Esophagus squamous epithelium (tissue), 5 donors: ENCODE measurements around the gene LIG1. TPM values are rescaled to one million over a fixed set of nuclear protein-coding genes. Genes with fewer than 3 reads are reported as not detected.

Experiments
- DNase-seq: peaks from one replicate; lab custom pipeline; 2025; lab: John Stamatoyannopoulos, UW
- H3K27ac ChIP-seq, 4 donors: fragments of 200-600 bp; sonication (generic); one replicate each; pipeline ENCODE4 v1.5.1; 2016 to 2019; ENCODE audit warnings: mild to moderate bottlenecking in 1 of 4
- H3K27me3 ChIP-seq, 4 donors: fragments of 200-600 bp; sonication (generic); 1 replicate in 3 of 4; 2 replicates in 1 of 4; pipeline versions ENCODE4 v1.5.1 to v1.6.0; 2017 to 2021; ENCODE audit warnings: antibody characterized with exemption in 1 of 4
- H3K36me3 ChIP-seq, 3 donors: fragments of 200-600 bp; sonication (generic); one replicate each; pipeline ENCODE4 v1.5.1; 2016 to 2019
- H3K4me1 ChIP-seq, 3 donors: fragments of 200-600 bp; sonication (generic); one replicate each; pipeline ENCODE4 v1.5.1; 2017 to 2019
- H3K4me3 ChIP-seq, 4 donors: fragments of 200-600 bp; sonication (generic); 1 replicate in 3 of 4; 2 replicates in 1 of 4; pipeline ENCODE4 v1.5.1; 2016 to 2019; ENCODE audit warnings: mild to moderate bottlenecking in 2 of 4, moderate library complexity in 1 of 4
- H3K9me3 ChIP-seq, 3 donors: fragments of 200-600 bp; sonication (generic); one replicate each; pipeline ENCODE4 v1.5.1; 2016 to 2019
- POLR2A ChIP-seq, 4 donors: fragments of 450-650 bp; IDR thresholded peaks; one replicate each; pipeline ENCODE4 v1.6.1; 2017; ENCODE audit warnings: antibody characterized with exemption in 4 of 4, mild to moderate bottlenecking in 4 of 4, moderate library complexity in 3 of 4
- WGBS, 2 donors: methylation state at CpG; one replicate each; pipeline ENCODE4 v1.1.5; 2018; 5-methylcytosine and 5-hydroxymethylcytosine counted together
- intact Hi-C: fragments of 100-400 bp; cut with DNase I; formaldehyde crosslinking; loops from one replicate; pipeline ENCODE4 v1.15.0; 2022
- total RNA-seq, 4 donors: library from RNA; depleted of rRNA; stranded (reverse); fragments of >200 nt; gene quantifications; one replicate each; pipeline ENCODE4 v1.1.0, GENCODE V29; 2016
- TF ChIP-seq, protein P1 (sequence below), 6 experiments: fragments of 450-650 bp in 4 of 6; fragments of 200-600 bp in 2 of 6; sonication (generic) in 2 of 6; IDR thresholded peaks; one replicate each; pipeline ENCODE4 v1.5.1; 2016 to 2019; ENCODE audit warnings: antibody characterized with exemption in 6 of 6, mild to moderate bottlenecking in 4 of 6, moderate library complexity in 4 of 6
- donor health status: DM: yes; HTN: yes; CAD: no.

Gene LIG1
- total RNA-seq, 4 donors from 2014 or later = 25.7 to 44.3 (median 31.1) TPM

DNA sequence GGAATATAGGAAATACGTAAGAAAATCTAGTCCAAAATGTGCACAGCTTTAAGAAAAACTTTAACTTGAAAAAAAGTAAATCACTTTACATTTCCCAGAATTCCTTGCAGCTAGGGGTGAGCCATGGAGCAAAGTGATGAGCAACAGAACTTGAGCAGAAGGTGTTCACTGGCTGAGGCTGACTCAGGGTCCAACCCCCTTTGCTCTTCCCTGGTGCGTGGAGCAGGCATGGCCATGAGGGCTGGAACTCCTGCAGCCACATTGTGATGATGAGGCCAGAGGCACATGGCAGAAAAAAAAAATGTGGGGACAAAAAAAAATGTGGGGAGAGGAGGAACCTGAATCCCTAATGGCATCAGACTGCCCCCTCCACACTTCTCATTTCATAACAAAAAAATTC, 49.6 kb downstream of the LIG1 start:
- DNase-seq = no peak
- no peak overlapping the region for H3K4me3 ChIP-seq
- H3K27ac ChIP-seq = no peak overlapping the region
- peaks cover 0 to 48% (median 0%) of the 10 kb centered on the region in 3 donors for H3K36me3 ChIP-seq
- H3K27me3 ChIP-seq = no peaks in the 10 kb centered on the region
- TF ChIP-seq, protein P1, sequence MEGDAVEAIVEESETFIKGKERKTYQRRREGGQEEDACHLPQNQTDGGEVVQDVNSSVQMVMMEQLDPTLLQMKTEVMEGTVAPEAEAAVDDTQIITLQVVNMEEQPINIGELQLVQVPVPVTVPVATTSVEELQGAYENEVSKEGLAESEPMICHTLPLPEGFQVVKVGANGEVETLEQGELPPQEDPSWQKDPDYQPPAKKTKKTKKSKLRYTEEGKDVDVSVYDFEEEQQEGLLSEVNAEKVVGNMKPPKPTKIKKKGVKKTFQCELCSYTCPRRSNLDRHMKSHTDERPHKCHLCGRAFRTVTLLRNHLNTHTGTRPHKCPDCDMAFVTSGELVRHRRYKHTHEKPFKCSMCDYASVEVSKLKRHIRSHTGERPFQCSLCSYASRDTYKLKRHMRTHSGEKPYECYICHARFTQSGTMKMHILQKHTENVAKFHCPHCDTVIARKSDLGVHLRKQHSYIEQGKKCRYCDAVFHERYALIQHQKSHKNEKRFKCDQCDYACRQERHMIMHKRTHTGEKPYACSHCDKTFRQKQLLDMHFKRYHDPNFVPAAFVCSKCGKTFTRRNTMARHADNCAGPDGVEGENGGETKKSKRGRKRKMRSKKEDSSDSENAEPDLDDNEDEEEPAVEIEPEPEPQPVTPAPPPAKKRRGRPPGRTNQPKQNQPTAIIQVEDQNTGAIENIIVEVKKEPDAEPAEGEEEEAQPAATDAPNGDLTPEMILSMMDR (IDR thresholded peaks at IDR 0.05) = no peak
- no peak for TF ChIP-seq POLR2A (IDR thresholded peaks at IDR 0.05)
- H3K9me3 ChIP-seq = no peaks in the 10 kb centered on the region
- H3K4me1 ChIP-seq = peaks cover 6 to 37% (median 29%) of the 10 kb centered on the region in 3 donors
- intact Hi-C loops = no loop called here
- WGBS, 2 donors = 93 to 96% methylated on average over 2 of the region's 2 CpGs

DNA sequence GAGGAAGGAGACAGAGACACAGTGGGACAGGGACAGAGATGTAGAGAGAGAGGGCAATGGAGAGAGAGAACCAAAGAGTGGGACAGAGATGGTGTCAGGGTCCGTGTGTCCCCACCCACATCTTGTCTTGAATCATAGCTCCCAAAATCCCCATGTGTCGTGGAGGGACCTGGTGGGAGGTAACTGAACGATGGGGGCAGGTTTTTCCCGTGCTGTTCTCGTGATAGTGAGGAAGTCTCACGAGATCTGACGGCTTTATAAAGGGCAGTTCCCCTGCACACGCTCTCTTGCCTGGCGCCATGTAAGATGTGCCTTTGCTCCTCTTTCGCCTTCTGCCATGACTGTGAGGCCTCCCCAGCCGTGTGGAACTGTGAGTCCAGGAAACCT, 52.0 kb downstream of the LIG1 start:
- no peaks in the 10 kb centered on the region for H3K9me3 ChIP-seq
- no peaks in the 10 kb centered on the region for H3K27me3 ChIP-seq
- peaks cover 0 to 50% (median 0%) of the 10 kb centered on the region in 3 donors for H3K36me3 ChIP-seq
- no peak for TF ChIP-seq POLR2A (IDR thresholded peaks at IDR 0.05)
- TF ChIP-seq, protein P1 (IDR thresholded peaks at IDR 0.05) = no peak
- WGBS, 2 donors = 81 to 88% methylated on average over 11 of the region's 11 CpGs
- intact Hi-C loops = no loop called here
- H3K4me3 ChIP-seq = no peak overlapping the region
- DNase-seq = no peak
- peaks cover 0 to 21% (median 16%) of the 10 kb centered on the region in 3 donors for H3K4me1 ChIP-seq
- H3K27ac ChIP-seq = no peak overlapping the region

DNA sequence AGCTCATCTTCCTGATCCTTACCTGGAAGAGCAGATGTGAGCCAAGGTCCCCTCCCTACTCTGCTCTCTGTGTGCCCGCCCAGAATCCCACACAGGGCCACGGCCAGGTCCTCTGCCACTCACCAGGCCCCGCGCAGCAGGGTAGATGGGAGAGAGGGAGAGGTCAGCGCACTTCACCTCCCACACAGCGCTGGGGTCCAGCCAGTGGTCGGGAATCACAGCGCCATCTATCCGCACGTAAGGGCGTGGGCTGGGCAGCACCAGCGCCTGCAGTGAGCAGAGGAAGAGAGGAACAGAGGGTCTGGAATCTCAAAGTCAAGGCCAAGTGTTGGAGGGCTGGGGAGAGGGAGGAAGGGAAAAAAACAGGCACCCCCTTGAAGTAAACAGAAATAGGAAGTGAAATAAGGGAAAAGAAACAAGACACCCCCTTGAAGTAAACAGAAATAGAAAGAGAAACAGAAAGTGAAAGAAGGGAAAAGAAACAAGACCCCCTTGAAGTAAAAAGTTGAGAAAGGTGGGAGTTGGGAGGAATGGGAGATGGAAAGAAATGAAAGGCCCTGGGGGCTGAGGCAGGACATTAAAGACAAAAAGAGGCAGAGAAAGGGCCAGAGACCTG, 52.5 kb downstream of the LIG1 start:
- Histone ChIP-seq H3K9me3 (no peaks in the 10 kb centered on the region), H3K4me3 (no peak overlapping the region), H3K27me3 (no peaks in the 10 kb centered on the region), H3K36me3 (peaks cover 0 to 45% (median 0%) of the 10 kb centered on the region in 3 donors), H3K4me1 (peaks cover 0 to 16% (median 11%) of the 10 kb centered on the region in 3 donors), H3K27ac (no peak overlapping the region)
- intact Hi-C loops = no loop called here
- no peak for TF ChIP-seq POLR2A (IDR thresholded peaks at IDR 0.05)
- TF ChIP-seq, protein P1 (IDR thresholded peaks at IDR 0.05) = no peak
- WGBS, 2 donors = 71 to 83% methylated on average over 4 to 7 of the region's 12 CpGs
- no peak for DNase-seq

DNA sequence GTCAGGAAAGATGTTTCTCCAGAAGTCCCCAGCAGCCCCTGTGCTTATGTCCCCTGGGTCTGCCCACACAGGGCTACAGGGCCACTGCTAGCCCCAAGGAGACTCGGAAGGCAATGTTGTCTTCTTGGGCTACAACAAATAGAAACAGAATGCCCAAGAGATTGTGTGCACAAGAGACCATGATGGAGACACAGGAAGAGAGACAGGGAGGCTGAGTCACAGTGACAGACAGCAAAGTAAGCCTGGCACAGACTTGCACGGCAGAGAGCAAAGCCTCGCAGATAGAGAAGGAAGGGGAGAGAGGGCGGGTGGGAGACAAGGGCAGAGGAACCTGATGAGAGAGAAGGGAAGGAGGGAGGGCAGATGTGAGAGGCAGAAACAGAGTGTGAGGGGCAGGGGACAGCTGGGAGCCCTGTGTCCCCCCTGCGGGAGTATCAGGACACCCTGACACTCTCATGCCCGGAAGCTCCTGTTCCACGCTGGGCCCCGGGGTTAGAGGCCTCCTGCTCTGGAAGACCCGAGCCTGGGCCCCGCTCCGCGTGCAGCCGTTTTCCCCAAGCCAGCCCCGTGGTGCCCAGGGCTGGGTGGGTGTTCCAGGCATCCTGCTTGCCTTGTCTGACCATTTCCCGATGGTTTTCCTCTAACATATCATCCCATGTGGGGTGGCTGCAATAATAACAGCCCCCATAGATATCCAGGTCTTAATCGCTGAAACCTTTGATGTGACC, 56.8 kb downstream of the LIG1 start:
- TF ChIP-seq POLR2A (IDR thresholded peaks at IDR 0.05) = no peak
- TF ChIP-seq, protein P1 (IDR thresholded peaks at IDR 0.05) = no peak
- DNase-seq = no peak
- 80% methylated on average over 12 to 15 of the region's 16 CpGs for WGBS, 2 donors

DNA sequence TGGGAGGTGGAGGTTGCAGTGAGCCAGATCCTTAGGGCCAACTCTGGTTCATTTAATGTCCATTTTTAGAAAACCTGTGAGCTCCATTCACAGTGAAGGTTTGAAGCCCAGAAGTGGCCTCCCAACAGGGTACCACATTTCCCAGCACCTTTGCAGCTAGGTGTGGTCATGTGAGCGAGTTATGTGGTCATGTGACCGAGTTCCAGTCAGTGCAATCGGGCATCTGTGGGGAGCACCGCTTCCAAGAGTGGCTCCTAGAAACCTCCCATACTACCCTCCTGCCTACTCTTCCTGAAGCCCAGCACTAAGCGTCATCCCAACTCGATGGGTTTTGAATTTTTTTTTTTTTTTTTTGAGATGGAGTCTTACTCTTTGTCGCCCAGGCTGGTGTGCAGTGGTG, 58.9 kb downstream of the LIG1 start:
- intact Hi-C loops = no loop called here
- no peaks in the 10 kb centered on the region for H3K27me3 ChIP-seq
- peaks cover 0 to 15% (median 0%) of the 10 kb centered on the region in 3 donors for H3K36me3 ChIP-seq
- H3K4me3 ChIP-seq = peak overlapping the region in 1 of 4 donors; percentile 70
- WGBS, 2 donors = 66 to 73% methylated on average over 4 to 7 of the region's 7 CpGs
- no peak for DNase-seq
- peak overlapping the region; percentile 80 to 95 (median 90) for H3K27ac ChIP-seq
- no peaks in the 10 kb centered on the region for H3K9me3 ChIP-seq
- TF ChIP-seq POLR2A (IDR thresholded peaks at IDR 0.05) = no peak
- TF ChIP-seq, protein P1 (IDR thresholded peaks at IDR 0.05) = no peak
- H3K4me1 ChIP-seq = peaks cover 0 to 36% (median 23%) of the 10 kb centered on the region in 3 donors

More for the DNA sequence above, 56.8 kb downstream of the LIG1 start:
- no peaks in the 10 kb centered on the region for H3K9me3 ChIP-seq
- intact Hi-C loops = no loop called here
- peaks cover 0 to 30% (median 0%) of the 10 kb centered on the region in 3 donors for H3K36me3 ChIP-seq
- H3K4me1 ChIP-seq = peaks cover 0 to 23% (median 14%) of the 10 kb centered on the region in 3 donors
- H3K27ac ChIP-seq = no peak overlapping the region
- no peaks in the 10 kb centered on the region for H3K27me3 ChIP-seq
- no peak overlapping the region for H3K4me3 ChIP-seq
